ENCODE data around the gene MRTFA.

MRTFA gene

DNA sequence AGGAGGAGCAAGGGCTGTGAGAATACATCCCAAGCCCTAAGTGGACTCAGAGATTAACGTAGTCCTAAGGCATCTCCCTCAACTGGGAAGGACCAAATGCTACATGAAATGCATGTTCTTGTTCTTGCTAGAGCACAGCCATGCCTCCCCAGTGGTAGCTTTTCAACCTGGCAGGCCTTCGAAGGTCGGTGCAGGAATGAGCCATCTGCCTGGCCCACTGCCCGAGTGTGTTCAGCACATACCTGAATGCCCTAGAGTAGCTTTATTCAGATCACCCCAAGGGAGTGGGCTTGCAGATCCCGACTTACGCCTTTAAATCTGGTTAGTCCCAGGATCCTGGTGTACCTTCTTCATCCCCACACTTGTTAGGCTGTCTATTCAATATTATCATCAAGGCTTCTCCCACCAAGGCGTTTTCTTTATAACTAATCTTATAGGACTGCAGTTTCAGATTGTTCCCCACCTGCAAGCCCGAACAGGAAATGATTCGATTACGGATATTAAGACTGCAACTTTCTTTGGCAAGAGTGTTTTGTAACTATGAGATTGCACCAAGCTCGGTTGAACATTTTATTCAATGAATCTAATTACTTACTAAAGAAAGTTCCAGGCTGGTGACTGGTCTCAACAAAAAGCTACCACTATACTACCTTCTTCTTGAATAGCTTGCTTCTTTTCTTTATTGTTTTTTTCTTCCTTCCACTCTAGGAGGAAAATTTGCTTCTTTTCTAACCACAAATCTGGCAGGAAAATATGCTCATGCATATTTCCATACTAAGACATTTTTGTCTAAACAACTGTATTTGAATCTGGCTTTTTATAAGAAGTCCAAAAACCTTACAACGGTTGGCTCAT, 150.5 kb downstream of the MRTFA start:
- DNase-seq, result no peak

DNA sequence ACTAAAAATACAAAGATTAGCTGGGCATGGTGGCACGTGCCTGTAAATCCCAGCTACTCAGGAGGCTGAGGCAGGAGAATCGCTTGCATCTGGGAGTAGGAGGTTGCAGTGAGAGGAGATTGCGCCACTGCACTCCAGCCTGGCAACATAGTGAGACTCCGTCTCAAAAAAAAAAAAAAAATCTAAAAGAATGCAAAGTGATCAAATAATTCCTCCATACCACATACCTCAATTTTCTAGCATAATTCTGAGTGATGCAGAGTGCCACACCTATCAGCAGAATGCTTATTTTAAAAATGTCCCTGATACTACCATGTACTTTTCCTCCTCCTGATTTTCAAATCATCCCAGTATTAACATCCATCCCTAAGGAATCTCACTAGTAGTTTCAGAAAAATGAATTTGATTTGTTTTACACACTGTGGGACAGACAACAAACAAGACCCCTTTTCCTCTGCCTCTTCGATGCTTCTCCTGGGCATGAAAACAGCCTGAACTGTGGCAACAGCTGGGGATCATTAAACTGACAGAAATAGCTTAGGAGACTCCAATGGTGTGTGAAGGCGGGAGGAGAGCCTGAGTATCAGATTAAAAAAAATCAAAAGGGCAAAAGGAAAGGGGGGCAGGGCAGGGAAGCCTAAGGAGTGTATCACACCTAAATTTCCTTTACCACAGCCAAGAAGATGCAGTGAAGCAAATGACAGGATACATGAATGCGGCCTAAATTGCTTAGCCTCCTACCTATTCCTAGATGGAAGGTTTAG, 151.4 kb downstream of the MRTFA start:
- no peak for DNase-seq

DNA sequence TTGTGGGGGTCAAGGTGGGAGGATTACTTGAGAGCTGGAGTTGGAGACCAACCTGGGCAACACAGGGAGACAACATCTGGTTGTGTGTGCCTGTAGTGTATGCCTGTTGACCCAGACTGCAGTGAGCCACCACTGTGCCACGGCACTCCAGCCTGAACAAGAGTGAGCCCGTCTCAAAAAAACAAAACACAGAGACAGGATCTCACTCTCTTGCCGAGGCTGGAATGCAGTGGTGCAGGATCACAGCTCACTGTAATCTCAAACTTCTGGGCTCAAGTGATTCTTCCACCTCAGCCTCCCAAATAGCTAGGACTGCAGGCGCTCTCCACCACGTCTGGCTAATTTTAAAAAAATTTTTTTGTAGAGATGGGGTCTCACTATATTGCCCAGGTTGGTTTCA, 153.6 kb downstream of the MRTFA start:
- DNase-seq, result no peak

DNA sequence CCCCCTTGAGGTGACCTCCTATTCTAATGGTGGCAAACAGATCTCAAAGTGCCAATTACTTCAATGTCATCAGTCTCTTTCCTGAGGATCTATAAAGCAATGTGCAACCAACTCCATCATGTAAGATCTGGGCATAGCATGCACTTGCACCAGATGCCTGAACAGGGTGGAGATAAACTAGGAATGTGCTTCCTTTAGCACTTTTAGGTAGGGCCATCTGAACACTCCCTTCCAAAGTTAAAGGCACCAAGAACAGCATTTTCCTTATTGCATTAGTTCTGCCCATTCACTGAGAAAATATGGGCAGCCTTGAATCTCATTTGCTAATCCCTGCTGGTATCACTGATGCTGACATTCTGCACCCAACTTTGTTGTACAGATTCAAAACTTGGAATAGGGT, 154.1 kb downstream of the MRTFA start:
- DNase-seq, result no peak

DNA sequence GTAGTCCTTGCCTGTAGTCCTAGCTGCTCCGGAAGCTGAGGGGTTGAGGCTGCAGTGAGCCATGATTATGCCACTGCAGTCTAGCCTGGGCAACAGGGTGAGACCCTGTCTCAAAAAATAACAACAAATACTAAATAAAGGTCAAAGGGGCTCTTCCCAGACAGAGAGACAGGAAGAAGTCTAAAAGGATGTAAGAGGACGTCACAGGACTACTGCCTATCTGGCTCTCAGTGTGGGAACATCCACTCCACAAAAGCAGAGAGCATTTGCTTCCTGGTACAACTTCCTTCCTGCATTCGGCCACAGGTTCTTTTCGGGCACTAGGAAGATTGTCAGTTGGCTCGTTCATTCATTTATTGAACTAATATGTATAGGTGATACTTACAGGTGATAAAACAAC, 155.5 kb downstream of the MRTFA start:
- DNase-seq, result no peak

DNA sequence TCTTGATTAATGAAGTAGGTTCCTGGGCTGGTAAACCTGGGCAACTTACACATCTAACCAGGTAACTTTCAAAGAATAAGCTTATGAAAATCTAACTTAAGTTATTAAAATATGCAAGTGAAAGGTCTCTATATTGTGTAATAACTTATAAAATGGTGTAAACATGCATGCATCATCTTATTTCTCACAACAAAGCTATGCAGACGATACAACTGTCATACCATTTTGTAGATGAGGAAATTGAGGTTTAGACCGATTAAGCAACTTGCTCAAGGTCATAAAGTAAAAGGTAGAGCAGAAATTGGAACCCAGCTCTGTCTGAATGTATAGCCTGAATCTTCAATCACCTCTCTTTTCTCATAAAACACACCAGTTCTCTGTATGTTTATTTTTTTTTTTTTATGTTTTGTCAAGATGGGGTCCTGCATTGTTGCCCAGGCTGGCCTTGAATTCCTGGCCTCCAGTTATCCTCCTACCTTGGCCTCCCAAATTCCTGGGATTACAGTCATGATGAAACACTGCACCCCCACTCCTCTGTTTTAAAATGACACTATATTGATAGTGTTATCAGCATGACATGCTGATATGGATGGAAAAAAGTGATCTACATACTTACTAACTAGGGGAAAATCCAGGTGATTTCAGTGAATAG, 156.5 kb downstream of the MRTFA start:
- DNase-seq, result no peak

DNA sequence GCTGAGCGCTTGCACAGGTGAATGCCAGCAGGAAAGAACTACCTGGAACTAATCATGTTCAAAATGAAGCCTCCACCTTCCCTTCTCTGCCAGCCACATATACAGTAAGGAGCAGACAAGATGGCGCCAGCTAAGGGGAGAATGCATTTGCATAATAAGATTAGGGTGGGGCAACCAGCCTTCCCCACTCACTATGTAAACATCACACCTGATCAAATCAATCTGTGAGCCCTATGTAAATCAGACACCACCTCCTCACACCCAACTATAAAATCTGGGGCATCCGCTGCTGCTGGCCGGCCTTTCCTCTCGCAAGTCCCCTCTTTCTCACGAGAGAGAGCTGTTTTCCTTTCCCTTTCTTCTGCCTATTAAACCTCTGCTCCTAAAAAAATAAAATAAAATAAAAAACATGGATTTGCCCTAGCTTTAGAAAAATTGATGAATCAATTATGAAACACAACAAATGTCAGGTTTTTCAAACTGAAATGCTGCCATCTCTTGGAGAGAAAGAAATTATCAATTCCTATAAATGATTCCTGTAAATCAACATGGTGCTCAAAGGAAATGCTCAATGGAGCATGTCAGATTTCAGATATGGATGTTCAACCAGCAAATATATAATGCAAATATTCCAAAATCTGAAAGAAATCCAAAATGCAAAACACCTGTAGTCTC, 157.3 kb downstream of the MRTFA start:
- DNase-seq, result no peak

DNA sequence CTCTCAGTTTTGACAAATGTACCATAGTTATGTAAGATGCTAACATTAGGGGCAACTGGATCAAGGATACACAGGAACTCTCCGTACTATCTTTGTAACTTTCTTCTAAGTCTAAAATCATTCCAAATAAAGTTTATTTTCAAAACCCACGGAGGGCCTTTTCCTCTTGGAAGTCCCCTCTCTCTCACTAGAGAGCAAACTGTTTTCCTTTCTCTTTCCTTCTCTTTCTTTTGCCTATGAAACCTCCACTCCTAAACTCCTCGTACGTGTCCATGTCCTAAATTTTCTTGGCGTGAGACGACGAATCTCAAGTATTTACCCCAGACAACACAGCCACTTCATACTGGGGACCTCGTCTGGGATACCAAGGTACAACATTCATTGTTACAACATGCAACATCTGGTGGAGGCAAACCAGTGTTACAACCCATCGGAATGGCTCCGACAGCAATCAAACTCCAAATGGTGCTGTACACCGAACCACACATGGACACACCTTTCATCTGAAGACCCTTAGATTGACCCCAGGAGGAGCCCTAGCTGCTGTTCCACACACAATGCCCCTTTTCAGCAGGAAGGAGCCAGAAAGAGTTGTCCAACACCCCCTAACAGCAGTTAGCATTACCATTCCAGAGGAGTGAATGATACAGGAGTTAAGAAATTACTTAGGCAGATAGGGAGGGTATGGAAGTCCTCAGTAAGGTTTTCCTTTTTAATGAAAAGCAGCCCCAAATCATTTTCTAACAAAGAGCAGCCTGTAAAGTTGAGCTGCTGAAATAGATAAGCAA, 158.0 kb downstream of the MRTFA start:
- no peak for DNase-seq

DNA sequence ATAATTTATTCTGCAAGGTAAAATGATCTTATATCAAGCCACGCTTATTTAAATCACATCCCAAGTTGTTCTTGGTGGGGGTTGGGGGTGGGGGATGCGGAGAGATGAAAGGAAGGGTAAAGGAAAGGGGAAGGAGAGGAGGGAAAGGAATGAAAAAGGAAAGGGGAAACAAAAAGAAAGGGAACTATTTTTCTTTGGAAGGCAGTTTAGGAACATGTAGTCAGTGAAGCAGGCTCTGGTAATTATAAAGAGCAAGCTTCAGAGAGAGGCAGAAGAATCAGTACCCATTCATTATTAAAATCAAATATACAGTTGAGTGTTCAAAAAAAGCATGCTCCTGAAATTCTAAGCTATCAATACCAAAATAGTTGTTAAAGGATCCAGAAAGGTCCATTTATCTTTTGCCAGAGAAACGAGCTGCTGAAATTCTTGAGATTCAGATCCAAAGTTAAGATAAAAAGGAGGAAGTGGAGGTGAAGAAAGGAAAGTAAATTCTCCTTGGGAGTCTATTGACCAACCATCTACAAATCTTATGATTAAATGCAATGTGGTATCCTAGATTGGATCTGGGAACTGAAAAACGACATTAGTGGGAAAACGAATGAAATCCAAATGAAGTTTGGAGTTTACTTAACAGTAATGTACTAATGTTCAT, 158.7 kb downstream of the MRTFA start:
- no peak for DNase-seq

DNA sequence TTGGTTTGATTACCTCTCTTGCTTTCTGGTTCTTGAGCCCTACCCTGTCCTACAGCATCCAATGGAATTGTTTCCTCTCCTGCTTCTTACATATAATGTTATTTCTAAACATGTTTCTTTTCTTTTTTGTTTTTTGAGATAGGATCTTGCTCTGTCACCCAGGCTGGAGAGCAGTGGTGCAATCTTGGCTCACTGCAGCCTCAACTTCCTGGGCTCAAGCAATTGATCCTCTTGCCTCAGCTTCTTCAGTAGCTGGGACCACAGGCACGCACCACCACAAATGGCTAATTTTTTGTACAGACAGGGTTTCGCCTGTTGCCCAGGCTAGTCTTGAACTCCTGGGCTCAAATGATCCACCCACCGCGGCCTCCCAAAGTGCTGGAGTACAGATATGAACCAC, 160.2 kb downstream of the MRTFA start:
- no peak for DNase-seq

DNA sequence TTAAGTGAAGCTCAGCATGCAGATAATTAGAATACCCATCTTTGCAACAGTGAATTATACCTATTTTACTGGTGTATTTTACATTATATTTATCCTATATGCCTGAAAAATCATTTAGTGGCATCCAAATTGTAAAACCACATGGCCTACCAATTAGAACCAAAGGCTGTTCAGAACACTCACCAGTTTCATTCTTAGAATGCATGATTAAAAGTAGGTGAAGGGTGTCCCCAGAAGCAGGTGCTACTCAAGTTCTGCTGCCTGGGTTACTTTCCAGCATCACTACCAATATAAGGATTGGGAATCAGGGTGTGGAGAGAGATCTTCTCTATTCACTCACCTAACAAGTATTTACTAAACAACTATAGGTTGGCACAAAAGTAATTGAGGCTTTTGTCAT, 162.8 kb downstream of the MRTFA start:
- DNase-seq, result no peak

DNA sequence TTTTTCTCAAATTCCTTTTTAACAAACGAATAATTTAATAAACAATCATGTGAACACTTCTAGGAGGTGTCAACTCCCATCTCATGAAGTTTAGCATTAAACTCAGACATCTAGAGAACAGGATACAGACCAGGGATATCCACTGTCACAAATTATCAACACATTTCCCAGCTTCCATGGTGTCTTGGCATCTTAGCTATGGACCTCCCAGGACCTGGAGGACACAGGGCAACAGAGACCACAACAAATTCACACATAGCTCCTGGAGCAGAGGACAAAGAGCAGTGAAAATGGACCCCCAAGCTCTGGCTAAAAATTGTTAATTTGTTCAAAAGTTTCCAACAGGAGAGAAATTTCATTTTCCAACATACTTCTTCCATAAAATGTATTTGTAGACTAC, 163.9 kb downstream of the MRTFA start:
- DNase-seq, result no peak

DNA sequence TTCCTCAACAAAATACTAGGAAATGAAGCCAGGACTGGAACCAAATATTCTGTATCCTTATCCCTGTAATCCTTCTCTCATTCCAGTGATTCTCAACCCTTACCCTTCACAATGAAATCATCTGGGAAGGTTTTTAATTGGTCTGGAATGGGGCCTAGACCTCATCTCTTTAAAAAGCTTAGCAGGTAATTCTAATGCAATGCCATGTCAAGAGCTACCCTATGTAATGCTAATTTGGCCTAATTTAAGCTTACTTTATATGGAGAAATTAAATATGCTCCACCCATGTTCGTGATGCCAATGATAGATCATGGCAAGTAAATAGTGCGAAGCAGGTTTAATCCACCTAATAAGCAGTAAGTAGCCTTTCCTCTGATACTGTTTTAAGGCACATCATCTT, 164.5 kb downstream of the MRTFA start:
- DNase-seq, result no peak

DNA sequence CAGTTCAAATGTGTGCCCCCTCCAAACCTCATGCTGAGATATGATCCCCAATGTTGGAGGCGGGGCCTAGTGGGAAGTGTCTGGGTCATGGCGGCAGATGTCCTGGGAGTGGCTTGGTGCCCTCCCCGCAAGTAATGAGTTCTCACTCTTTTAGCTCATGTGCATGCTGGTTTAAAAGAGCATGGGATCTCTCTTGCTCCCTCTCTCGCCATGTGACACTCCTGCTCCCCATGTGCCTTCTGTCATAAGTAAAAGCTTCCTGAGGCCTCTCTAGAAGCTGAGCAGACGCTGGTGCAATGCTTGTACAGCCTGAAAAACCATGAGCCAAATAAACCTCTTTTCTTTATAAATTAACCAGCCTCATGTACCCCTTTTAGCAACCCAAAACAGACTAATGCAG, 167.3 kb downstream of the MRTFA start:
- no peak for DNase-seq

DNA sequence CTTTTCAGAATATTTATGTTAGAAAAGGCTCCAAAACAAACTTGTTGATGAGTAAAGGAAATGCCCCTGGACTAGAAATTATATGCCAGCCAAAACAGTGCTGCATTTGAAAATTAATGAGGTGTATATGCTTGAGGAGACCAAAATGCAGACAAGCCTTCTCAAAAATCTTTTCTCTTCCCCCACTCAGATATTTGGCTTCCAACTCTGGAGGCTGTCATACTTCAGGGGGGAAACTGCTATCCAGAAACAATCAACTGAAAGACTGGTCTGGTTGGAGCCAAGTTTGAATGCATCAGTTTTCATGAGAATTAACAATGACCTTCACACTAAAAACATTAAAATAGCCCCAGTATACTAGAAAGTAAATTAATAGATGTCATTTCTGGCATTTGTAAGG, 167.9 kb downstream of the MRTFA start:
- DNase-seq, result no peak

DNA sequence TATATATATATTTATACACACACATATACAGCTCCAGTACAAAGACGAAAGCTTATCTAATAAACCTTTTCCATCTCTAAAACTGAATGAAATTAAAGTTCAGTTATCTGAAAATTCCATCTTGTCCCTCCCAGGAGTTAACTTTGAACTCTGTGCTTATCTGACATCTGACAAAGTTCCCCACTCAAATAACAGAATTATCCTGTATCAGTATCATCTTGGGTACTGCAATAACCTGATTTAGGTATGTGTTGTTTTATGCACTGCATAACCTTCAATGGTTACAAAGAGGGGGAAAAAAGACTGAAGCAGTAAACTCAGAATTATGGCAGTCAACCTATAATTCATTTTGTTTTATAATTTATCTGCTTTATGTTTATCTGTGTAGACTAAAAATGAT, 169.5 kb downstream of the MRTFA start:
- DNase-seq, result no peak

DNA sequence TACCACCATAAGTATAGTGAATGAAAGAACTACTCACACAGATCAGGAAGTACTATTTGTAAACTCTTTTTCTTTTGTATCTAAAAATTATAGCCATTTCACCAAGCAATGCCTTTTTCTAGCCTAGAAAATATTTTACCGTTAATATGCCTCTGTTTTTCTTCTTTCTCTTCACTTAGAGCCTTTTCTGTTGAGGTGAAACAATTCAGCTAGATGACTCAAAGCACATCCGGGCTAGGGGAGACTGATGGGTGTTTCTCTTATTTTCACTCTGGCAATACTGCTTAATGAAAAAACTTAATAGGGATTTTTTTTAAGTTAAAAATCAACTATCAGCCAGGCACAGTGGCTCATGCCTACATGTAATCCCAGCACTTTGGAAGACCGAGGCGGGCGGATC, 172.8 kb downstream of the MRTFA start:
- no peak for DNase-seq

DNA sequence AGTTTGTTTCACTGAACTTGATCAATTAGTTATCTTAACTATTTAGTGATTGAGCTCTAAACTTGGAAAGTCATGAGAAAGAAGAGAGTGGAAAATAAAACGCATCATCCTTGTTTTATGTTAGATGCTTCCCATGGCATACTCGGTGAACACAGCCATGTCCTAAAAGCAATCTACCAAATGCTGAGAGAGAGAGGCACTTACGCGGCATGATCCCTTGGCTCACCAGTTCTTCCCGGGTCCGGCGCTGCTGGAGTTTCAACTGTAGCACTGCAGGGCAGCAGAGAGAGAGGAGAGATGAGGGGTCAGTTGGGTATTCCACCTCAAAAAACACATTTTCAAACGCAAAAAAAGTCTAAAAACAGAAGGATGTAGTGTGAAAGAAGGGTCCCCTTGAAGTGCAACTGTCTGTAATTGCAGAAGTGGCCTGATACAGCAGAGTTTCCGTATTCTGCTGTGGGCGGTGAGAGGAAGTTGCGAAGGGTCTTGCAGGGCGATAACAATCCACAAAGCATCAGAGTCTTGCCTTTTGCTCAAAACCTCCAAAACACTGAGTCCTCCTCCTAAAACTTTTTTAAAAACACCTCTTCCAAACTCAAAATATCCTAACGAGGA, 173.4 kb downstream of the MRTFA start:
- no peak for DNase-seq

DNA sequence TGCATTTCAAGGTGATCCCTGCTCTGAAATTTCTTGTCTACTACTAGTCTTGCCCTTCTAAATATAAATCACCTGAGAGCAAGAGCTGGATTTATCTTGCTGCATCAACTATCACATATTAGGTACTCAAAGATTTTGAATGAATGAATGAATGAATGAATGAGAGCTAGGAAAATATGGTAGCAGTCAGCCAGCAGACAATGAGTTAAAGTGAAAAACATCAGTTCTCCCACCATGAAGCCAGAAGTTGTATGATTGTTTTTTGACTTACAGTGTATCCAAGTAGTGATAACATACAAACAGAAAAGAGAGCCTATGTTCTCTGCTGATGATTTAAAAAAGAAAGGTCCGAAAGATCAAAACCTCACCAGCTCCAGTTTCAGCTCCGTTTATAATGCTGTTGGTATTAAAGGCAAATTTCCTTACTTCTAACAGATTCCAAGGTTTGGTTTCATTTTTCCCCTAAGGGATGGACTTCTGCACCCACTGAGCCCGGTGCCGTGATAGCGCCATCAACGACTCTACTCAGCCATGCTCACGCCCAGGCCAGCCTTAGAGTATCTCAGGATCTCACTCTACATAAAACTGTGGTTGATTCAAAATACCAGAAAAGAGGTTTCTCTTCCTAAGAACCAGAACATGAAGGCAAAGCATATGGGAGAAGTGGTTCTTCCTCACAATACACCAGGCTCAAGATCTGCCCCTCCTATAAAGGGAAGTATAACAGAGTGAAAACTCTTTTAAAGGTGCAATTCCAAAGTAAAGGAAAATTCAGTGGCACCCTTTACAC, 174.1 kb downstream of the MRTFA start:
- no peak for DNase-seq

DNA sequence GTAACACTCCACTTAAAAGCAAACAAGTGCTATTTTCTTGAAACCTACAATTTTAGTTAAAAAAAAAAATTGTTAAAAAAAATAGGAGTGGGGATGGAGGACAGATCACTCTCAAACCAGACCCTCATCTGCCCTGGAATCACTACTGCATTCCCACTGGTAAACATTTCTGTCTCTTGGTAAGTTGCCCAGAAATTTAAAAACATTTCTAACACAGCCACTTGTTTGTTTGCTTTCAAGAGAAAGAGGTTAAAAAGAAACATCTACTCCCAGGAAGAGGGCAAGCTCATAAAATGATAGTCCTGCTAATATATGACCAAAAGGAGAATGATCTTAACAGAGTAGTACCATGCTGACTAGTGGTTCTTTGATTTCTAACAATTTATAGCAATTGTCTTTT, 182.8 kb downstream of the MRTFA start:
- no peak for DNase-seq

All from activated gamma-delta T cell (primary cell).